Globus pallidus (tissue), 1 donor: ENCODE measurements around the gene TGFBR2.

Source experiments
- DNase-seq: peaks from one replicate; pipeline ENCODE4 v3.0.0-alpha.2; 2015; ENCODE audit warnings: low spot score

The TGFBR2 gene

GRCh38 chr3:30606301-30607031, at the start of gene TGFBR2:
TSS of gene TGFBR2 (plus strand) at chr3:30606601. CDS start at chr3:30606884, 283 bp downstream.
- DNase-seq, result peak; percentile 71

- no peak for DNase-seq
These were observed 48.6 kb upstream of the TGFBR2 start for GRCh38 chr3:30557746-30558303.

- DNase-seq, result no peak
These were observed 42.4 kb upstream of the TGFBR2 start for GRCh38 chr3:30563956-30564355.

GRCh38 chr3:30567139-30567753, 39.2 kb upstream of the TGFBR2 start:
- peak; percentile 10 for DNase-seq

- DNase-seq, result no peak
These were observed 29.5 kb upstream of the TGFBR2 start for GRCh38 chr3:30576946-30577345.

GRCh38 chr3:30577788-30578187, 28.6 kb upstream of the TGFBR2 start:
- no peak for DNase-seq

GRCh38 chr3:30578479-30578878, 27.9 kb upstream of the TGFBR2 start:
- DNase-seq, result peak; percentile 42

GRCh38 chr3:30578986-30579579, 27.3 kb upstream of the TGFBR2 start:
- no peak for DNase-seq

- no peak for DNase-seq
These were observed 25.3 kb upstream of the TGFBR2 start for GRCh38 chr3:30581067-30581585.

GRCh38 chr3:30581982-30582381, 24.4 kb upstream of the TGFBR2 start:
- DNase-seq, result no peak

- DNase-seq, result no peak
These were observed 22.4 kb upstream of the TGFBR2 start for GRCh38 chr3:30583973-30584372.

GRCh38 chr3:30585654-30586053, 20.7 kb upstream of the TGFBR2 start:
- no peak for DNase-seq

- DNase-seq, result no peak
These were observed 20.1 kb upstream of the TGFBR2 start for GRCh38 chr3:30586096-30586805.

- DNase-seq, result no peak
These were observed 19.5 kb upstream of the TGFBR2 start for GRCh38 chr3:30586806-30587486.

- DNase-seq, result no peak
These were observed 18.5 kb upstream of the TGFBR2 start for GRCh38 chr3:30587904-30588303.

GRCh38 chr3:30596152-30596551, 10.2 kb upstream of the TGFBR2 start:
- no peak for DNase-seq

- DNase-seq, result no peak
These were observed 9.2 kb upstream of the TGFBR2 start for GRCh38 chr3:30597131-30597768.

GRCh38 chr3:30597769-30598134, 8.6 kb upstream of the TGFBR2 start:
- no peak for DNase-seq

- DNase-seq, result no peak
These were observed 7.5 kb upstream of the TGFBR2 start for GRCh38 chr3:30598668-30599545.

- no peak for DNase-seq
These were observed 5.8 kb upstream of the TGFBR2 start for GRCh38 chr3:30600572-30600971.
